ENCODE data around the gene SLC25A45. TPM values are rescaled to one million over a fixed set of nuclear protein-coding genes. Genes with fewer than 3 reads are reported as not detected.

SLC25A45 gene
- total and polyA plus RNA-seq, 2 donors from 2014 or later, result 4.1 to 14.7 TPM

DNA sequence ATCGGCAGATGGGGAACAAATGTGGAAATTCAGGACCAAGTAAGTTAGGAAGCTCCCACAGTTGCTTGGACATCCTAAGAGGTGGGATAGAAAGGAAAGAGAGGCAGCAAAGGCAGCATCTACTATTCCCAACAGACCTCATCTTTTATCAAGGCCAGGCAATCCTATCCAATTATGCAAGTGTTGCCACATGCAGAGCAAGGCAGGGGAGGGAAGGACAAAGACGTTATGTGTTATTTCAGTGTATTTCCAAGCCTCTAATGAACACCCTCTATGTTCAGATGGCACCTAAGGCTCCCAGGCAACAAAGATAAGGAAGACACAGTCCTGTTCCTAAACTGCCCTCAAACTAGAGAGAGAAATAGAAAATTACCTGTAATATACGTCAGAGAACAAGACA is 18.7 kb downstream of the SLC25A45 start:
- no peaks in the 10 kb centered on the region for H3K36me3 ChIP-seq (ENCODE audit: control insufficient read depth in 2 of 3, insufficient read depth in 3 of 3, low read length in 3 of 3)
- no peaks in the 10 kb centered on the region for H3K9me3 ChIP-seq (ENCODE audit: control insufficient read depth in 2 of 3, insufficient read depth in 1 of 3, low read length in 3 of 3)
- TF ChIP-seq, protein P1, sequence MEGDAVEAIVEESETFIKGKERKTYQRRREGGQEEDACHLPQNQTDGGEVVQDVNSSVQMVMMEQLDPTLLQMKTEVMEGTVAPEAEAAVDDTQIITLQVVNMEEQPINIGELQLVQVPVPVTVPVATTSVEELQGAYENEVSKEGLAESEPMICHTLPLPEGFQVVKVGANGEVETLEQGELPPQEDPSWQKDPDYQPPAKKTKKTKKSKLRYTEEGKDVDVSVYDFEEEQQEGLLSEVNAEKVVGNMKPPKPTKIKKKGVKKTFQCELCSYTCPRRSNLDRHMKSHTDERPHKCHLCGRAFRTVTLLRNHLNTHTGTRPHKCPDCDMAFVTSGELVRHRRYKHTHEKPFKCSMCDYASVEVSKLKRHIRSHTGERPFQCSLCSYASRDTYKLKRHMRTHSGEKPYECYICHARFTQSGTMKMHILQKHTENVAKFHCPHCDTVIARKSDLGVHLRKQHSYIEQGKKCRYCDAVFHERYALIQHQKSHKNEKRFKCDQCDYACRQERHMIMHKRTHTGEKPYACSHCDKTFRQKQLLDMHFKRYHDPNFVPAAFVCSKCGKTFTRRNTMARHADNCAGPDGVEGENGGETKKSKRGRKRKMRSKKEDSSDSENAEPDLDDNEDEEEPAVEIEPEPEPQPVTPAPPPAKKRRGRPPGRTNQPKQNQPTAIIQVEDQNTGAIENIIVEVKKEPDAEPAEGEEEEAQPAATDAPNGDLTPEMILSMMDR (IDR thresholded peaks at IDR 0.05; ENCODE audit: borderline replicate concordance, extremely low read depth, insufficient read depth), result no peak
- no peaks in the 10 kb centered on the region for H3K27me3 ChIP-seq (ENCODE audit: control insufficient read depth, insufficient read depth, low read length)
- FAIRE-seq (no peak), DNase-seq (no peak)
- no peak overlapping the region for H3K4me3 ChIP-seq (ENCODE audit: low read length in 3 of 3)
- peaks cover 0 to 10% (median 6%) of the 10 kb centered on the region in 3 donors for H3K4me1 ChIP-seq (ENCODE audit: control insufficient read depth in 2 of 3, insufficient read depth in 2 of 3, low read depth in 1 of 3, low read length in 3 of 3)
- no peak overlapping the region for H3K27ac ChIP-seq (ENCODE audit: low read depth in 2 of 2, low read length in 2 of 2)
- no peak overlapping the region for H3K9ac ChIP-seq (ENCODE audit: low read length in 3 of 3)
- intact Hi-C loops (cut with DNase I), result no loop called here

DNA sequence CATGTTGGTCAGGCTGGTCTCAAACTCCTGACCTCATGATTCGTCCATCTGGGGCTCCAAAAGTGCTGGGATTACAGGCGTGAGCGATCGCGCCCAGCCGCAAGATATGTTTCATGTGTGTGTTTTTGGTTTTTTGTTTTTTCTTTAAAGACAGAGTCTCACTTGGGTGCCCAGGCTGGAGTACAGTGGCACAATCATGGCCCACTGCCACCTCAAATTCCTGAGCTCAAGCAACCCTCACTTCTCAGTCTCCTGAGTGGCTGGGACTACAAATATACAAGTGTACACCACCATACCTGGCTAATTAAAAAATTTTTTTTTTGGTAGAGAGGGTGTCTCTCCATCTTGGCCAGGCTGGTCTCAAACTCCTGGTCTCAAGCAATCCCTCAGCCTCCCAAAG is 19.5 kb downstream of the SLC25A45 start:
- Histone ChIP-seq H3K9me3 (ENCODE audit: control insufficient read depth in 2 of 3, insufficient read depth in 1 of 3, low read length in 3 of 3) (no peaks in the 10 kb centered on the region), H3K27me3 (ENCODE audit: control insufficient read depth, insufficient read depth, low read length) (no peaks in the 10 kb centered on the region), H3K27ac (ENCODE audit: low read depth in 2 of 2, low read length in 2 of 2) (no peak overlapping the region), H3K36me3 (ENCODE audit: control insufficient read depth in 2 of 3, insufficient read depth in 3 of 3, low read length in 3 of 3) (no peaks in the 10 kb centered on the region), H3K4me1 (ENCODE audit: control insufficient read depth in 2 of 3, insufficient read depth in 2 of 3, low read depth in 1 of 3, low read length in 3 of 3) (peaks cover 0 to 10% (median 6%) of the 10 kb centered on the region in 3 donors), H3K9ac (ENCODE audit: low read length in 3 of 3) (no peak overlapping the region), H3K4me3 (ENCODE audit: low read length in 3 of 3) (no peak overlapping the region)
- FAIRE-seq (no peak), DNase-seq (no peak)
- TF ChIP-seq, protein P1 (IDR thresholded peaks at IDR 0.05; ENCODE audit: borderline replicate concordance, extremely low read depth, insufficient read depth), result no peak
- intact Hi-C loops (cut with DNase I), result no loop called here

DNA sequence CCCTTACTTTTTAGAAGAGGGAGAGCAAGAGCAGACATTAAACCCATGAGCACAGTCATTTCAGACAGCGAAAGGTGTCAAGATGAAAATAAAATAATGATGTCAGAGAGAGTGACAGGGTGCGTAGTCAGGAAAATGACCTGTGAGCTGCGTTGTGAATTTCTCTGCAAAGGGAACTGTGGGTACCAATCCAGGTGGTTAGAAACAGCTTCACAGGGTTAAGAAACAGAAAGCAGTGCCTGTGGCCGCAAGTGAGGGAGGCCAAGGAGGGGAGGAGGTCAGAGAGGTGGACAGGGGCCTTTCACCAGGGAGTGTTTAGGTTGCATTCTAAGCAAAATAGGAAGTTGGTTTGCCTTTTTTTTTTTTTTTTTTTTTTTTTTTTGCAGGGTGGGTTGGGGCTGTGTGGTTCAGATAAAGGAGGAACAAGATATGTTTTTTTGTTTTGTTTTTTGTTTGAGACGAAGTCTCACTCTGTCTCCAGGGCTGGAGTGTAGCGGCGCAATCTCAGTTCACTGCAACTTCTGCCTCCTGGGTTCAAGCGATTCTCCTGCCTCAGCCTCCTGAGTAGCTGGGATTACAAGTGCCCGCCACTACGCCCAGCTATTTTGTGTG is 20.0 kb downstream of the SLC25A45 start:
- FAIRE-seq (no peak), DNase-seq (no peak)
- intact Hi-C loops (cut with DNase I), result no loop called here
- peaks cover 0 to 10% (median 6%) of the 10 kb centered on the region in 3 donors for H3K4me1 ChIP-seq (ENCODE audit: control insufficient read depth in 2 of 3, insufficient read depth in 2 of 3, low read depth in 1 of 3, low read length in 3 of 3)
- H3K27ac ChIP-seq (ENCODE audit: low read depth in 2 of 2, low read length in 2 of 2), result no peak overlapping the region
- no peaks in the 10 kb centered on the region for H3K36me3 ChIP-seq (ENCODE audit: control insufficient read depth in 2 of 3, insufficient read depth in 3 of 3, low read length in 3 of 3)
- H3K4me3 ChIP-seq (ENCODE audit: low read length in 3 of 3), result no peak overlapping the region
- H3K9ac ChIP-seq (ENCODE audit: low read length in 3 of 3), result no peak overlapping the region
- TF ChIP-seq, protein P1 (IDR thresholded peaks at IDR 0.05; ENCODE audit: borderline replicate concordance, extremely low read depth, insufficient read depth), result no peak
- no peaks in the 10 kb centered on the region for H3K9me3 ChIP-seq (ENCODE audit: control insufficient read depth in 2 of 3, insufficient read depth in 1 of 3, low read length in 3 of 3)
- no peaks in the 10 kb centered on the region for H3K27me3 ChIP-seq (ENCODE audit: control insufficient read depth, insufficient read depth, low read length)

Data from kidney (tissue), 14 donors.